Stimulated activated CD4-positive, alpha-beta T cell treated with anti-CD3 and anti-CD28 coated beads, Interleukin-4, amount 100 ng/mL, for 1 hour (primary cell): Measurements from ENCODE around the gene CMC2.

Experiments used
- DNase-seq: peaks from one replicate; pipeline ENCODE4 v3.0.0-alpha.2; 2020

Gene CMC2

DNA sequence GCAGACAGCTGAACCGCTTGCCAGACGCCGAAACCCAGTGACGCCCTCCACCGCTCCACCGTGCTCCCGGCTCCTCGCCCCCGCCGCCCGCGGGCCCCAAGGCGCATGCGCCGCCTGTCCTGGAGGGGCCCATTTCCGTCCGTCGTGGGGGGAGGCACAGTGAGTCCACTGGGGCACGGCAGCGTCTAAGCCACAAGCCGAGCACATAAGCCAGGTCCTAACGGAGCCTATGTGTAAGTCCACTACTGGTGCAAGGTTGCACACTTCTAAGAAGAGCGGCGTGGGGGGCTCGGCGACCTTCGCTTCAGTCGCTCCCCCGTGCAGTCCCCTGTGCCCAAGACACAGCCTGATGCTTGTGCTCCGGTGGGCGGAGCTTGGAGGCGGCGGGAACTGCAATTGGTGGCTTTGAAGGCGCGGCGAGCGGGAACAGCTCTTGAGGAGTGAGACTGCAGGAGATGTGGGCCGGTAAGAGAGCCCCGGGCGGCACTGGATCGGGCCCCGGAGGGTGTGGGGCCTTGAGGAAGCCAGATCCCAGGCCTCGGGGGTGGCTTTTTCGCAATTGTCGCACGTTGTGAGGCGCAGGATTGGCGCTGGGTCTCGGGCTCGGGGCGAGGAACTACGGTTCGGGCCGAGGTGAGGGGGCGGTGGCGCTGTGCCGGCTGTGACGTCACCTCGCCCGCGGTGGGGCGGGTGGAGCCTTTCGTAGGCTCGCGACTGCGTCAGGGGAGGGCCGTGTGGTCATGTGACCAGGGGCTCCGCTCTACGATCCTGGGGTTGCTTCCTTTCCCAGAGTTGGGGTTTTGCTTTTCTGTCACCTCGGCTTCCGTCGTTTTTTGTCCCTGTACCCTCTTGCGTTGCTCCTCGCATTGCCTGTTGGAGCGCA, at the start of gene CMC2, which contains the start of gene CENPN:
Gene CMC2, minus strand, starts transcription at position 73 of the 883 bp plus-strand sequence. CDS start 9,491 bp downstream, outside the sequence.
Gene CENPN, plus strand, starts transcription at position 402 of the 883 bp plus-strand sequence. CDS start 4,726 bp downstream, outside the sequence.
- peak; percentile 96 for DNase-seq

- no peak for DNase-seq
Observed at GRCh38 chr16:81053761-81054160, 47.1 kb upstream of the CMC2 start.

GRCh38 chr16:81042821-81043220, 36.1 kb upstream of the CMC2 start:
- no peak for DNase-seq

DNA sequence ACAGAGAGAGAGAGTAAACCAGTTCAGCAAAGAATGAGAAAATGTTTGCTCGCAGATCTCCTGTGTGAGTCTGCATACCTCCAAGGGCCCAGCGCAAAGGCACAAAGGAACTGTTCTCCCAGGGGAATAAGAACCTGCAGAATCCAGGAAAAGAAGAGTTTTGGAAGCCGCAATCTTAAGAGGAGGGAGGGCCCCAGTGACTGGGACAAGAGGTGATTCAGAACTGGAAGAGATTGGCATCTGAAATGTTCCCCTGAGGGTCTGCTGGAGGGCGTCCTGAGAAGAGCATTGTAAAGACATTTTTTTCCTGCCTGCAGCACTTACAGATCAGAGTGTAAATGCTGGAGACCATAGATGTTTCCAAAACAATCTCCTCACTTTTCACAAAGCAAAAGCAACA, 35.0 kb upstream of the CMC2 start:
- DNase-seq = no peak

- no peak for DNase-seq
Observed at GRCh38 chr16:81040842-81041241, 34.2 kb upstream of the CMC2 start.

DNA sequence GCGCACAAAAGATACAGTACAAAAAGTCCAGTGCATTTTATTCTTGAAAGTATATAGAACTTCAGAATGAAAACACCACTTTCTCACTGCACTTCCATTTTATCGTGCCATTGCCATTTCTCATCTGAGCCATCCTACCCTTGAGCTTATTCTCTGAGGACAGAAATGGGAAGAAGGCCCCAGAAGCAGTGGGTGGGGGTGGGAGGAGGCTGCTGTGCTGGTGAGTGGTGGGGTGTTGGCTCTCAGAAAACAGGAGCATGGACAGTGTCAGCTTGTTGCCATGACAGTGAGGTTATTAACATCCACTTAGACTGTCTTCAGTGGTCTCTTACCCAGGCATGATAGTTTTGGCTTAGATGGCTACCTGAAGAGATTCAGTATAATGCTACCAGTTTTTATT, 33.4 kb upstream of the CMC2 start:
- no peak for DNase-seq

GRCh38 chr16:81036751-81037350, 30.2 kb upstream of the CMC2 start:
- no peak for DNase-seq

GRCh38 chr16:81035975-81036750, 29.5 kb upstream of the CMC2 start:
- peak; percentile 51 for DNase-seq

GRCh38 chr16:81035398-81035974, 28.8 kb upstream of the CMC2 start, which contains the start of gene ATMIN:
Gene ATMIN (plus strand): TSS chr16:81035842. CDS start chr16:81035871, 29 bp downstream.
- peak; percentile 91 for DNase-seq

- DNase-seq = no peak
Observed at GRCh38 chr16:81029930-81030604, 23.4 kb upstream of the CMC2 start.

- DNase-seq = no peak
Observed at GRCh38 chr16:81026429-81026828, 19.7 kb upstream of the CMC2 start.

DNA sequence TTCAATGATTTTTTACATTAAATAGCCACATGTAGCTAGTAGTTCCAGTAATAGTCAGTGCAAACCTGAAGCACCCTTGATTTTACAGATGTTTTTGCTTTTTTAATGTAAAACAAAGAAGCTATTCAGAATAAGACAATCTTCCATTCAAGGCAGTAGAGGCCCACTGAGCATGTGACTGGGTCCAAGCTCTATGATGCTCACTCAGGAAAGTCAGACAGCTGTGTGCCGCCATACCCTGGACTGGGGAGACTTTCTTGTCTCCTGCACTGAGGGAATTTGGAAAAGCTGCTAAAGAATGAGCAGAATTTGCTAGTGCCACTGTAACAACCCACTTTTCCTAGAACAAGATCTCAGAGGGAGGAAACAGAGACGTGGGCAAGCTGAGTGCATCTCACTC, 11.8 kb upstream of the CMC2 start:
- no peak for DNase-seq

- DNase-seq = no peak
Observed at GRCh38 chr16:81014672-81015071, 8.0 kb upstream of the CMC2 start.

DNA sequence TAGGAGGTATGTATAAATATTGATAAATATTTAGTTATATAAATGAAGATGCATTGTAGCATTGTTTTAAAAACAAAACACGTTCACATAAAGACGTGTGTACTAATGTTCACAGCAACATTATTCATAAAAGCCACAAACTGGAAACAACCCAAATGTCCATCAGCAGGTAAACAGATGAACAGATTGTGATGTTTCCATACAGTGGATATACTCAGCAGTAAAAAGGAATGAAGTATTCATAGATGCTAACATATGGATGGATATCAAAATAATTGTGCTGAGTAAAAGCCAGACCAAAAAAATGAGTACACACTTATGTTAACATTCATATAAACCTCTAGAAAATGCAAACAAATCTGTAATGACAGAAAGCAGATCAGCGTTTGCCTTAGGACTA, 6.3 kb upstream of the CMC2 start:
- no peak for DNase-seq

DNA sequence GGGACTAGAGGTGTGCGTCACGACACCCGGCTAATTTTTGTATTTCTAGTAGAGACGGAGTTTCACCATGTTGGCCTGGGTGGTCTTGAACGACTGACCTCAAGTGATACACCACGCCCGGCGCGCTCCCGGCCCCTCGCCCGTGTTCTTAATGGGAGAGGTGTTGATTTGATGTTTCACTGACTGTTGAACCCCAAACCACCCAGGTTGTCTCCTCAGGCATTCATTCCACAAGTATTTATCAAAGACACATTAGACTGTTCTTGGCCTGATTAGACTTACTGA, 1.8 kb upstream of the CMC2 start:
- DNase-seq = no peak

DNA sequence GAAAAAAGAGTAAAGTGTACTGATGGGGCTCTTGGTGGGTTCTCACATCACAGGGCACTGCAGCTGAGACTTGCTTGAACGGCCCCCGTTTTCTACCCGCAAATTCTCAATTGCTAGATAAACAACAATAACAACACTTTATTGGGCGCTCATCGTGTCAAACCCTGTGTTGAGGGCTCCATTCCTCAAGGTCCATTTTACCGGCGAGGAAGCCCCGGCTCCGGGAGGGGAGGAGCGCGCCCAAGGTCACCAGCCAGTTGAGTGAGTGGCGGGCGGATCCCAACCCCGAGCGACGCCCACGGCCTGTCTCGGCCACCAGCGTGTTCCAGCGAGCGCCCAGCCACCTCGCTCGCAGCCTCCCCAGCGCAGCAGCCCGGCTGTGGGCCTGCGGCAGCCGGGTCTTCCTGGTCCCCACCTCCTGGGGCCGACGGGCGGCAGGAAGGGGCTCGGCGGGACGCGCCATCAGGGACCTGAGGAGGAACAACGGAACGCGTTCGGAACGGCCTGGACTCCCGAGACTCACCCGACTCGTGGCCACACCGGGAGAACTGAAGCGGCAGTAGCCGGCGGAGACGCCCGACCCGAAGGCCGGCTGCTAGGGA, 373 bp downstream of the CMC2 start:
- DNase-seq = peak; percentile 73

DNA sequence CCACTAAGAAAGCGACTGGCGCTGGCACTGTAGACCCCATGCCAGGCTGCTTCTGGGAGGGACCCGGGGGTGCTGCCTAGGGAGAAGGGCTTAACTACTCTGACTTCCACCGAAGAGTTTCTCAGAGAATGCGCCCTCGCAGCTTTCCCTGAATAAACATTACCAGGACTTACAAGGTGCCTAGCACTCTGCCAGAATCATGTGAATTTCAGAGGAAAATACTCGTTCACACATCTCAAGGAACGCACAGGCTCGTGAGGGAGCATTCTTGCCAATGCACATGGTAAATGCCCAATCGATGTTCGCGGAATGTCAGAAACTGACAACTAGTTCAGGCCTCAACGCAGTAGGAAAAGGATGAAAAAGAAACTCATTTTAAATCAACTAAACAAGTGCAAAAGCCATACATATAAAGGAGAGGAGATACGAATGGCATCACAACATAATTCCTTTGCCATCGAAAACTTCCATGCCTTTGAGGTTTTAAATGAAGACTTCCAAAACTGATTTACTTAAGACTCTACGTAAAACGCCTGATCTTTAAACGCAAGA, 999 bp downstream of the CMC2 start:
- DNase-seq = no peak

DNA sequence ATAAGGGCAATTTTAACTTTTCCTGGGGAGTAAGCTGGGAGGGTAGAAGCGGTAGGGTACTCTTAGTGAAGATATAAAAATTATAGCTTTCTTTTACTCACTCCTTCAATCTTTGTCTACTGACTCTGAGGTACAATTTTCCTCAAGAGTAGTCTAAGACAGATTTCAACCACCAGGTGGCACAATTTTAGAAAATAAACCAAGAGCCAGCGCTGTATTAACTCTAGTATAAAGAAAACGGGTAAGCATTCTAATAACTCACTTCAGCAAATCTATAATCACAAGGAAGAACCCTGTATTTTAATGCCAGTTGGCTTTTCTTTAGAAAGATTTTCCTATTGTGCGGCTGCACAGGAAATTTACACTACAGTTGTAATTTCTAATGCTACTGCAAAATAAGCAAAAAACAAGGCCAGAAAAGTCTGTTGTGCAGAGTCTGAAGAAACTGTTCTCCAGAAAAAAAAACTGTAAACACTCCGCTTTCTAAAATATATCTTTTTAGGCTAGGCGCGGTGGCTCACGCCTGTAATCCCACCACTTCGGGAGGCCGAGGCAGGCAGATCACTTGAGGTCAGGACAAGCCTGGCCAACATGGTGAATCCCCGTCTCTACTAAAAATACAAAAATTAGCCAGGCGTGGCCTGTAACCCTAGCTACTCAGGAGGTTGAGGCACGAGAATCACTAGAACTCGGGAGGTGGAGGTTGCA, 1.9 kb downstream of the CMC2 start:
- DNase-seq = no peak

DNA sequence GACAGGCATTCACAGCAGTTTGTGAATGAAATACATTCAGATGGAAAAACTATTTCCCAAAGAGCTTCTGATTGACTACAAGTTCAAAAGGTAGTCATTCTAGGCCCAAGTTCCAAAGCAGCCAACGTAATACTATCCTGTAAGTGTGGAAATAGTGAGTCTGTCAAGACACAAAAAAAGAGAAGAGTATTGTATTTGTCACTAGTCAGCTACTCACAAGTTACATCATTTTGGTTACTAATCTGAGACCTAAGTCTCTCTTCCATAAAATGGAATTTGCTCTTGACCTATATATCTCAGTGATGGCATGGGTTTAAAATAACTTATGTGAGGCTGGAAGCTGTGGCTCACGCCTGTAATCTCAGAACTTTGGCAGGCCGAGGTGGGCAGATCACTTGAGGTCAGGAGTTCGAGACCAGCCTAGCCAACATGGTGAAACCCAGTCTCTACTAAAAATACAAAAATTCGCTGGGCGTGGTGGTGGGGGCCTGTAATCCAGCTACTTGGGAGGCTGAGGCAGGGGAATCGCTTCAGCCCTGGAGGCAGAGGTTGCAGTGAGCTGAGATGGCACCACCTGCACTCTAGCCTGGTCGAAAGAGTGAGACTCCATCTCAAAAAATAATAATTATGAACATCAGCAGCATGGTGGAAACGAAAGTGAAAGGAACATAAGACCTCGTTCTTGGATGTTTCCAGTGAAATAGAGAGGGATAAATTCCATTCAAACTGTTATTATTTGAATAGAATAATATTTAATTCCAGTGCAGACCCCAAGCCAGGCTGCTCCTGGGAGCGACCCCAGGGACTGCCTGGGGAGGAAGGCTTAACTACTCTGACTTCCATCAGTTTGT, 2.9 kb downstream of the CMC2 start:
- DNase-seq = no peak

DNA sequence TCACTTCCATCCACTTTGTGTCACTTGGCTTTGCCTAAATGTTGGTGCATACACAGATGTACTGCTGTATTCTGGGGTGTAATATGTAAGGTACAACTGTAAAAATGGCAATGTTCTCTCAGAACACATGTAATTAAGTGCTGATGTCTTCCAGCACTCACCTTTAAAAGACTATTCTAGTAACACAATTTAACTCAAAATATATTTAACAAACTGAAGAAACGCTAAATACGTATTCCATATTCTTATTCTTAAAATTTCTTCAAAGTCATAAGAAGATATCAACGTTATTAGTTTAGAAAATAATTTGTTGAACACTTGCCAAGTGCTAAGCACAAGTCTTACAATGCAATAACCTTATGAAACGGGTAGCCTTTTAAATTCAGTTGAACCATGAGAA, 3.6 kb downstream of the CMC2 start:
- no peak for DNase-seq
